Neural progenitor cell (in vitro differentiated cells): ENCODE data around the gene ROMO1. TPM values are rescaled to one million over a fixed set of nuclear protein-coding genes. Genes with fewer than 3 reads are reported as not detected.

ENCODE experiments used
- DNase-seq: peaks from one replicate; pipeline ENCODE4 v3.0.0-alpha.2; 2016; ENCODE audit warnings: low spot score
- H2AFZ ChIP-seq: fragments of 200-600 bp; sonication (generic); replicated peaks from 2 replicates; pipeline ENCODE4 v1.6.1; 2016; ENCODE audit warnings: antibody characterized with exemption
- H3F3A ChIP-seq: fragments of 200-600 bp; sonication (generic); 2 replicates; pipeline ENCODE4 v1.6.1; 2016; ENCODE audit warnings: antibody characterized with exemption, low read depth
- H3K27ac ChIP-seq: fragments of 200-600 bp; sonication (generic); 2 replicates; pipeline ENCODE4 v1.5.1; 2016; ENCODE audit warnings: mild to moderate bottlenecking
- H3K27me3 ChIP-seq: fragments of 200-600 bp; sonication (generic); 2 replicates; pipeline ENCODE4 v1.6.1; 2016; ENCODE audit warnings: mild to moderate bottlenecking, moderate library complexity
- H3K36me3 ChIP-seq: fragments of 200-600 bp; sonication (generic); 2 replicates; pipeline ENCODE4 v1.5.1; 2016
- H3K4me1 ChIP-seq: fragments of 200-600 bp; sonication (generic); 2 replicates; pipeline ENCODE4 v1.6.1; 2016; ENCODE audit warnings: mixed run types
- H3K4me2 ChIP-seq: fragments of 200-600 bp; sonication (generic); 2 replicates; pipeline ENCODE4 v1.6.1; 2016
- H3K4me3 ChIP-seq: fragments of 200-600 bp; sonication (generic); 2 replicates; pipeline ENCODE4 v1.5.1; 2016
- H3K79me2 ChIP-seq: fragments of 200-600 bp; sonication (generic); 2 replicates; pipeline ENCODE4 v1.6.1; 2016; ENCODE audit warnings: low read depth
- H3K9ac ChIP-seq: fragments of 200-600 bp; sonication (generic); 2 replicates; pipeline ENCODE4 v1.6.1; 2016
- H3K9me3 ChIP-seq: fragments of 200-600 bp; sonication (generic); 2 replicates; pipeline ENCODE4 v1.5.1; 2016; ENCODE audit warnings: low read depth
- H4K20me1 ChIP-seq: fragments of 200-600 bp; sonication (generic); 2 replicates; pipeline ENCODE4 v1.6.1; 2016; ENCODE audit warnings: low read depth
- H3K27ac Mint-ChIP-seq: 3 replicates; pipeline ENCODE4 v1.8.0; 2021; ENCODE audit warnings: mixed read lengths
- H3K27me3 Mint-ChIP-seq: 2 replicates; pipeline ENCODE4 v1.8.0; 2022; ENCODE audit warnings: low read depth, mild to moderate bottlenecking, inconsistent platforms, moderate library complexity, mixed read lengths; ENCODE audit not compliant: insufficient read depth
- H3K36me3 Mint-ChIP-seq: 3 replicates; pipeline ENCODE4 v1.8.0; 2021; ENCODE audit warnings: mixed read lengths
- H3K4me1 Mint-ChIP-seq: 3 replicates; pipeline ENCODE4 v1.8.0; 2021; ENCODE audit warnings: mixed read lengths
- H3K4me3 Mint-ChIP-seq: 3 replicates; pipeline ENCODE4 v1.8.0; 2021; ENCODE audit warnings: mild to moderate bottlenecking, moderate library complexity, mixed read lengths
- H3K9me3 Mint-ChIP-seq: 3 replicates; pipeline ENCODE4 v1.8.0; 2020; ENCODE audit warnings: mixed read lengths
- CTCF ChIP-seq: fragments of 200-600 bp; sonication (generic); IDR thresholded peaks from 2 replicates; pipeline ENCODE4 v1.5.1; 2017; ENCODE audit warnings: antibody characterized with exemption, mild to moderate bottlenecking
- EZH2 ChIP-seq: fragments of 200-600 bp; sonication (generic); IDR thresholded peaks from 2 replicates; pipeline ENCODE4 v1.6.1; 2017; ENCODE audit warnings: antibody characterized with exemption, mild to moderate bottlenecking, moderate library complexity
- EZH2phosphoT487 ChIP-seq: fragments of 200-600 bp; sonication (generic); IDR thresholded peaks from 2 replicates; pipeline ENCODE4 v1.6.1; 2017; ENCODE audit warnings: antibody characterized with exemption
- total RNA-seq: library from RNA; depleted of rRNA; stranded (reverse); fragments of >200 nt; gene quantifications from 2 replicates; pipeline ENCODE4 v1.2.3, GENCODE V29; 2015; ENCODE audit warnings: low replicate concordance

Gene ROMO1
- total RNA-seq, 1 donor from 2014 or later, result 135 TPM

- no peak overlapping the region for H3K27ac Mint-ChIP-seq
- peaks cover 94% of the 10 kb centered on the region for H3F3A ChIP-seq
- H3K4me3 ChIP-seq, result no peak overlapping the region
- no peaks in the 10 kb centered on the region for H3K27me3 ChIP-seq
- no peaks in the 10 kb centered on the region for H3K4me1 ChIP-seq
- peak overlapping the region; percentile 5 for H3K9ac ChIP-seq
- no peak overlapping the region for H2AFZ ChIP-seq
- H3K27me3 Mint-ChIP-seq, result no peaks in the 10 kb centered on the region
- TF ChIP-seq EZH2 (no peak), EZH2phosphoT487 (no peak), CTCF (no peak)
- H3K27ac ChIP-seq, result peak overlapping the region; percentile 50
- H3K79me2 ChIP-seq, result peaks cover 90% of the 10 kb centered on the region
- DNase-seq, result no peak
- no peaks in the 10 kb centered on the region for H3K4me1 Mint-ChIP-seq
- H3K9me3 ChIP-seq, result no peaks in the 10 kb centered on the region
- peaks cover 30% of the 10 kb centered on the region for H3K36me3 Mint-ChIP-seq
- H3K36me3 ChIP-seq, result peaks cover 57% of the 10 kb centered on the region
- no peak overlapping the region for H3K4me2 ChIP-seq
- H3K4me3 Mint-ChIP-seq, result no peak overlapping the region
- H4K20me1 ChIP-seq, result peaks cover 94% of the 10 kb centered on the region
- H3K9me3 Mint-ChIP-seq, result no peaks in the 10 kb centered on the region
These were observed 10.1 kb downstream of the ROMO1 start for GRCh38 chr20:35709259-35709658.

GRCh38 chr20:35710039-35710438 lies 10.8 kb downstream of the ROMO1 start:
- H3K36me3 Mint-ChIP-seq, result peaks cover 30% of the 10 kb centered on the region
- DNase-seq, result no peak
- Histone ChIP-seq H3K27me3 (no peaks in the 10 kb centered on the region), H3K9ac (no peak overlapping the region), H4K20me1 (peaks cover 94% of the 10 kb centered on the region), H3F3A (peaks cover 94% of the 10 kb centered on the region), H3K79me2 (peaks cover 96% of the 10 kb centered on the region), H3K36me3 (peaks cover 52% of the 10 kb centered on the region), H3K9me3 (no peaks in the 10 kb centered on the region), H2AFZ (no peak overlapping the region), H3K4me3 (no peak overlapping the region), H3K27ac (peak overlapping the region; percentile 50), H3K4me1 (no peaks in the 10 kb centered on the region), H3K4me2 (no peak overlapping the region)
- H3K4me3 Mint-ChIP-seq, result no peak overlapping the region
- TF ChIP-seq CTCF (no peak), EZH2 (no peak), EZH2phosphoT487 (no peak)
- no peak overlapping the region for H3K27ac Mint-ChIP-seq
- no peaks in the 10 kb centered on the region for H3K4me1 Mint-ChIP-seq
- no peaks in the 10 kb centered on the region for H3K9me3 Mint-ChIP-seq
- H3K27me3 Mint-ChIP-seq, result no peaks in the 10 kb centered on the region

- peaks cover 94% of the 10 kb centered on the region for H4K20me1 ChIP-seq
- peaks cover 96% of the 10 kb centered on the region for H3K79me2 ChIP-seq
- no peaks in the 10 kb centered on the region for H3K9me3 Mint-ChIP-seq
- no peak overlapping the region for H3K4me3 ChIP-seq
- peaks cover 54% of the 10 kb centered on the region for H3K36me3 ChIP-seq
- H3K27me3 Mint-ChIP-seq, result no peaks in the 10 kb centered on the region
- no peak overlapping the region for H2AFZ ChIP-seq
- no peaks in the 10 kb centered on the region for H3K27me3 ChIP-seq
- peaks cover 34% of the 10 kb centered on the region for H3K36me3 Mint-ChIP-seq
- H3K27ac ChIP-seq, result peak overlapping the region; percentile 44
- peaks cover 92% of the 10 kb centered on the region for H3F3A ChIP-seq
- H3K27ac Mint-ChIP-seq, result no peak overlapping the region
- no peaks in the 10 kb centered on the region for H3K4me1 ChIP-seq
- no peaks in the 10 kb centered on the region for H3K4me1 Mint-ChIP-seq
- no peak overlapping the region for H3K4me3 Mint-ChIP-seq
- no peaks in the 10 kb centered on the region for H3K9me3 ChIP-seq
- DNase-seq, result no peak
- H3K9ac ChIP-seq, result no peak overlapping the region
- H3K4me2 ChIP-seq, result no peak overlapping the region
- TF ChIP-seq CTCF (no peak), EZH2 (no peak), EZH2phosphoT487 (no peak)
These were observed 11.8 kb downstream of the ROMO1 start for GRCh38 chr20:35710884-35711587.
